SK-N-SH treated with all-trans-retinoic acid at 6 μM for 48 hours (cell line): ENCODE results near the gene MBNL3.

Source experiments
- ATAC-seq: fragments of 200-7000 bp; cut with Tn5 transposase; 3 replicates; pipeline ENCODE4 v1.9.1; 2020; ENCODE audit warnings: mild to moderate bottlenecking, moderate library complexity
- ARNTL ChIP-seq: fragments of 450-650 bp; formaldehyde crosslinking; IDR thresholded peaks from 2 replicates; pipeline ENCODE4 v1.5.0; 2020; ENCODE audit warnings: low read depth, mild to moderate bottlenecking, moderate library complexity, borderline replicate concordance
- BACH2 ChIP-seq: fragments of 250-450 bp; sonication (Bioruptor Pico); IDR thresholded peaks from 2 replicates; pipeline ENCODE4 v1.9.0; 2021; ENCODE audit warnings: mild to moderate bottlenecking, borderline replicate concordance
- CSDC2 ChIP-seq: fragments of 250-450 bp; sonication (Bioruptor Pico); IDR thresholded peaks from 2 replicates; pipeline ENCODE4 v1.5.0; 2020; ENCODE audit warnings: mild to moderate bottlenecking, moderate library complexity
- ESRRG ChIP-seq: fragments of 250-450 bp; sonication (Bioruptor Pico); IDR thresholded peaks from 2 replicates; pipeline ENCODE4 v1.6.1; 2021; ENCODE audit warnings: mild to moderate bottlenecking
- GLIS3 ChIP-seq: fragments of 250-450 bp; sonication (Bioruptor Pico); IDR thresholded peaks from 2 replicates; pipeline ENCODE4 v1.5.0; 2020; ENCODE audit warnings: mild to moderate bottlenecking, moderate library complexity
- ISL1 ChIP-seq: fragments of 250-450 bp; sonication (Bioruptor Pico); IDR thresholded peaks from 2 replicates; pipeline ENCODE4 v2.1.2; 2022; ENCODE audit warnings: mild to moderate bottlenecking, moderate library complexity
- OSR1 ChIP-seq: fragments of 250-450 bp; sonication (Bioruptor Pico); IDR thresholded peaks from 2 replicates; pipeline ENCODE4 v1.8.0; 2022; ENCODE audit warnings: moderate library complexity, mild to moderate bottlenecking, inconsistent platforms
- PPARA ChIP-seq: fragments of 250-450 bp; sonication (Bioruptor Pico); IDR thresholded peaks from 2 replicates; pipeline ENCODE4 v1.5.0; 2020; ENCODE audit warnings: mild to moderate bottlenecking, borderline replicate concordance
- RARB ChIP-seq: fragments of 250-450 bp; sonication (Bioruptor Pico); IDR thresholded peaks from 2 replicates; pipeline ENCODE4 v1.8.0; 2021; ENCODE audit warnings: mild to moderate bottlenecking, moderate library complexity
- SNAI2 ChIP-seq: fragments of 250-450 bp; sonication (Bioruptor Pico); IDR thresholded peaks from 2 replicates; pipeline ENCODE4 v1.5.0; 2020; ENCODE audit warnings: mild to moderate bottlenecking, moderate library complexity
- TCF4 ChIP-seq: fragments of 250-450 bp; sonication (Bioruptor Pico); IDR thresholded peaks from 2 replicates; pipeline ENCODE4 v1.8.0; 2021; ENCODE audit warnings: mild to moderate bottlenecking, moderate library complexity, borderline replicate concordance
- TOX ChIP-seq: fragments of 250-450 bp; sonication (Bioruptor Pico); IDR thresholded peaks from 2 replicates; pipeline ENCODE4 v1.8.0; 2021; ENCODE audit warnings: mild to moderate bottlenecking, moderate library complexity, borderline replicate concordance
- ZC3H10 ChIP-seq: fragments of 250-450 bp; sonication (Bioruptor Pico); IDR thresholded peaks from 2 replicates; pipeline ENCODE4 v1.5.1; 2021; ENCODE audit warnings: mild to moderate bottlenecking, moderate library complexity
- ZFP3 ChIP-seq: fragments of 250-450 bp; sonication (Bioruptor Pico); IDR thresholded peaks from 2 replicates; pipeline ENCODE4 v1.5.0; 2020; ENCODE audit warnings: mild to moderate bottlenecking, moderate library complexity
- ZFP30 ChIP-seq: fragments of 450-650 bp; formaldehyde crosslinking; IDR thresholded peaks from 2 replicates; pipeline ENCODE4 v1.5.0; 2022; ENCODE audit warnings: mild to moderate bottlenecking, moderate library complexity
- ZNF565 ChIP-seq: fragments of 450-650 bp; formaldehyde crosslinking; conservative IDR thresholded peaks from 2 replicates; pipeline ENCODE4 v1.5.0; 2020; ENCODE audit warnings: low read depth, mild to moderate bottlenecking, moderate library complexity
- ZNF70 ChIP-seq: fragments of 450-650 bp; formaldehyde crosslinking; IDR thresholded peaks from 2 replicates; pipeline ENCODE4 v1.5.0; 2020; ENCODE audit warnings: mild to moderate bottlenecking, moderate library complexity
- TF ChIP-seq, protein P1 (sequence below): fragments of 250-450 bp; sonication (Bioruptor Pico); IDR thresholded peaks from 2 replicates; pipeline ENCODE4 v1.5.0; 2020; ENCODE audit warnings: mild to moderate bottlenecking, moderate library complexity
- TF ChIP-seq, protein P2 (sequence below): fragments of 250-450 bp; sonication (Bioruptor Pico); IDR thresholded peaks from 2 replicates; pipeline ENCODE4 v1.8.0; 2021; ENCODE audit warnings: low read depth, mild to moderate bottlenecking, moderate library complexity, borderline replicate concordance
- TF ChIP-seq, protein P3 (sequence below): fragments of 250-450 bp; sonication (Bioruptor Pico); IDR thresholded peaks from 2 replicates; pipeline ENCODE4 v1.5.1; 2021; ENCODE audit warnings: mild to moderate bottlenecking, moderate library complexity
- TF ChIP-seq, protein P4 (sequence below): fragments of 250-450 bp; sonication (Bioruptor Pico); IDR thresholded peaks from 2 replicates; pipeline ENCODE4 v1.8.0; 2020; ENCODE audit warnings: mild to moderate bottlenecking, moderate library complexity, borderline replicate concordance
- TF ChIP-seq, protein P5 (sequence below): fragments of 250-450 bp; sonication (Bioruptor Pico); IDR thresholded peaks from 2 replicates; pipeline ENCODE4 v1.5.1; 2020; ENCODE audit warnings: low read depth, mild to moderate bottlenecking, moderate library complexity

Gene MBNL3

DNA sequence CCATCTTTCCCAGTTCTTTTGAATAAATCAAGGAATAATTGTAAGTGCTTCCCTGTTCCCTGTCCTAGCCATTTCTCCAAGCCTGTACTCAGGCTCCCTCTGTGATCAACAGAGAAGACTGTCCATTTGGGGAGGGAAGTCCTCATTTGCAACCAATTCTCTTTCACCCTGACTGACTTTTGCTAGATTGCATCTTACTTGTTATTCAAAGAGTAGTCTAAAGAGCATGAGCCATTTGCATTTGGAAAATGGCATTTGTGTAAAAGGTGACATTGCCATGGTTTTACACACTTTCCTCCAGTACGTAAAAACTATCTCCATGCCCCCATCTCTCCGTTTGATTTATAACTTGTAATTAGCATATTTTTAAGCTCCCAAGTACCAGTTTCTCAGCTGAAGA lies 110.6 kb downstream of the MBNL3 start:
- ATAC-seq: no peak

DNA sequence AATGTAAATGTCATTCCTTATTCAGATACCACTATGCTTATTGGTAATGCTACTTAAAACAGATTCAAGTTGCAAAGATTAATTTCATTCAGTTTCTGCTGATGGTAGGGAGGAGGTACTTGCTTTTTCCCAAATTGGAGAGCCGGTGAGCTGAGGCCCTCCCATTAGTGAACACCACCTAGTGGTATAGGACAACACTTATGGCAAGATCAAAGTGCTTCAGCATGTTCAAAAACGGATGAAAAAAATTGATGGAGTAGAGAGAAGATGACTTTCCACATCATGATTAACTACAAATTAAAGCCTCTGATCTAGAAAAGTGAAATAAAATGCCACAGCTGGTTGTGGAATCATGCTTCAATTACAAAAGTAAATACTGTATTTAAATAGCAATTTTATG lies 112.9 kb downstream of the MBNL3 start:
- TF ChIP-seq ISL1 (CRISPR knock-in tag) (no peak), TCF4 (CRISPR knock-in tag) (no peak), CSDC2 (CRISPR knock-in tag) (no peak), GLIS3 (CRISPR knock-in tag) (no peak), ESRRG (CRISPR knock-in tag) (no peak), RARB (CRISPR knock-in tag) (no peak), ZC3H10 (no peak), ZNF70 (CRISPR knock-in tag) (no peak), ZFP30 (no peak), ZNF565 (no peak), SNAI2 (CRISPR knock-in tag) (no peak)
- TF ChIP-seq, protein P1, sequence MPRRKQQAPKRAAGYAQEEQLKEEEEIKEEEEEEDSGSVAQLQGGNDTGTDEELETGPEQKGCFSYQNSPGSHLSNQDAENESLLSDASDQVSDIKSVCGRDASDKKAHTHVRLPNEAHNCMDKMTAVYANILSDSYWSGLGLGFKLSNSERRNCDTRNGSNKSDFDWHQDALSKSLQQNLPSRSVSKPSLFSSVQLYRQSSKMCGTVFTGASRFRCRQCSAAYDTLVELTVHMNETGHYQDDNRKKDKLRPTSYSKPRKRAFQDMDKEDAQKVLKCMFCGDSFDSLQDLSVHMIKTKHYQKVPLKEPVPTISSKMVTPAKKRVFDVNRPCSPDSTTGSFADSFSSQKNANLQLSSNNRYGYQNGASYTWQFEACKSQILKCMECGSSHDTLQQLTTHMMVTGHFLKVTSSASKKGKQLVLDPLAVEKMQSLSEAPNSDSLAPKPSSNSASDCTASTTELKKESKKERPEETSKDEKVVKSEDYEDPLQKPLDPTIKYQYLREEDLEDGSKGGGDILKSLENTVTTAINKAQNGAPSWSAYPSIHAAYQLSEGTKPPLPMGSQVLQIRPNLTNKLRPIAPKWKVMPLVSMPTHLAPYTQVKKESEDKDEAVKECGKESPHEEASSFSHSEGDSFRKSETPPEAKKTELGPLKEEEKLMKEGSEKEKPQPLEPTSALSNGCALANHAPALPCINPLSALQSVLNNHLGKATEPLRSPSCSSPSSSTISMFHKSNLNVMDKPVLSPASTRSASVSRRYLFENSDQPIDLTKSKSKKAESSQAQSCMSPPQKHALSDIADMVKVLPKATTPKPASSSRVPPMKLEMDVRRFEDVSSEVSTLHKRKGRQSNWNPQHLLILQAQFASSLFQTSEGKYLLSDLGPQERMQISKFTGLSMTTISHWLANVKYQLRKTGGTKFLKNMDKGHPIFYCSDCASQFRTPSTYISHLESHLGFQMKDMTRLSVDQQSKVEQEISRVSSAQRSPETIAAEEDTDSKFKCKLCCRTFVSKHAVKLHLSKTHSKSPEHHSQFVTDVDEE (CRISPR knock-in tag): no peak
- TF ChIP-seq, protein P2, sequence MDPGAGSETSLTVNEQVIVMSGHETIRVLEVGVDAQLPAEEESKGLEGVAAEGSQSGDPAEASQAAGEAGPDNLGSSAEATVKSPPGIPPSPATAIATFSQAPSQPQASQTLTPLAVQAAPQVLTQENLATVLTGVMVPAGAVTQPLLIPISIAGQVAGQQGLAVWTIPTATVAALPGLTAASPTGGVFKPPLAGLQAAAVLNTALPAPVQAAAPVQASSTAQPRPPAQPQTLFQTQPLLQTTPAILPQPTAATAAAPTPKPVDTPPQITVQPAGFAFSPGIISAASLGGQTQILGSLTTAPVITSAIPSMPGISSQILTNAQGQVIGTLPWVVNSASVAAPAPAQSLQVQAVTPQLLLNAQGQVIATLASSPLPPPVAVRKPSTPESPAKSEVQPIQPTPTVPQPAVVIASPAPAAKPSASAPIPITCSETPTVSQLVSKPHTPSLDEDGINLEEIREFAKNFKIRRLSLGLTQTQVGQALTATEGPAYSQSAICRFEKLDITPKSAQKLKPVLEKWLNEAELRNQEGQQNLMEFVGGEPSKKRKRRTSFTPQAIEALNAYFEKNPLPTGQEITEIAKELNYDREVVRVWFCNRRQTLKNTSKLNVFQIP (CRISPR knock-in tag): no peak
- TF ChIP-seq, protein P3, sequence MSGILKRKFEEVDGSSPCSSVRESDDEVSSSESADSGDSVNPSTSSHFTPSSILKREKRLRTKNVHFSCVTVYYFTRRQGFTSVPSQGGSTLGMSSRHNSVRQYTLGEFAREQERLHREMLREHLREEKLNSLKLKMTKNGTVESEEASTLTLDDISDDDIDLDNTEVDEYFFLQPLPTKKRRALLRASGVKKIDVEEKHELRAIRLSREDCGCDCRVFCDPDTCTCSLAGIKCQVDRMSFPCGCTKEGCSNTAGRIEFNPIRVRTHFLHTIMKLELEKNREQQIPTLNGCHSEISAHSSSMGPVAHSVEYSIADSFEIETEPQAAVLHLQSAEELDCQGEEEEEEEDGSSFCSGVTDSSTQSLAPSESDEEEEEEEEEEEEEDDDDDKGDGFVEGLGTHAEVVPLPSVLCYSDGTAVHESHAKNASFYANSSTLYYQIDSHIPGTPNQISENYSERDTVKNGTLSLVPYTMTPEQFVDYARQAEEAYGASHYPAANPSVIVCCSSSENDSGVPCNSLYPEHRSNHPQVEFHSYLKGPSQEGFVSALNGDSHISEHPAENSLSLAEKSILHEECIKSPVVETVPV (CRISPR knock-in tag): no peak
- TF ChIP-seq, protein P4, sequence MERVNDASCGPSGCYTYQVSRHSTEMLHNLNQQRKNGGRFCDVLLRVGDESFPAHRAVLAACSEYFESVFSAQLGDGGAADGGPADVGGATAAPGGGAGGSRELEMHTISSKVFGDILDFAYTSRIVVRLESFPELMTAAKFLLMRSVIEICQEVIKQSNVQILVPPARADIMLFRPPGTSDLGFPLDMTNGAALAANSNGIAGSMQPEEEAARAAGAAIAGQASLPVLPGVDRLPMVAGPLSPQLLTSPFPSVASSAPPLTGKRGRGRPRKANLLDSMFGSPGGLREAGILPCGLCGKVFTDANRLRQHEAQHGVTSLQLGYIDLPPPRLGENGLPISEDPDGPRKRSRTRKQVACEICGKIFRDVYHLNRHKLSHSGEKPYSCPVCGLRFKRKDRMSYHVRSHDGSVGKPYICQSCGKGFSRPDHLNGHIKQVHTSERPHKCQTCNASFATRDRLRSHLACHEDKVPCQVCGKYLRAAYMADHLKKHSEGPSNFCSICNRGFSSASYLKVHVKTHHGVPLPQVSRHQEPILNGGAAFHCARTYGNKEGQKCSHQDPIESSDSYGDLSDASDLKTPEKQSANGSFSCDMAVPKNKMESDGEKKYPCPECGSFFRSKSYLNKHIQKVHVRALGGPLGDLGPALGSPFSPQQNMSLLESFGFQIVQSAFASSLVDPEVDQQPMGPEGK (CRISPR knock-in tag): no peak
- TF ChIP-seq, all 23 proteins: peak for 0
- no peak for ATAC-seq

More for the DNA sequence above, 110.6 kb downstream of the MBNL3 start:
- TF ChIP-seq, protein P4 (CRISPR knock-in tag): no peak
- TF ChIP-seq CSDC2 (CRISPR knock-in tag) (no peak), TOX (CRISPR knock-in tag) (no peak), ZFP3 (CRISPR knock-in tag) (no peak), ISL1 (CRISPR knock-in tag) (no peak), BACH2 (CRISPR knock-in tag) (no peak), PPARA (no peak), SNAI2 (CRISPR knock-in tag) (no peak), ARNTL (CRISPR knock-in tag) (no peak), RARB (CRISPR knock-in tag) (no peak), ZC3H10 (no peak), OSR1 (CRISPR knock-in tag) (no peak), ESRRG (CRISPR knock-in tag) (no peak), ZNF70 (CRISPR knock-in tag) (no peak)
- TF ChIP-seq, protein P3 (CRISPR knock-in tag): no peak
- TF ChIP-seq, protein P5, sequence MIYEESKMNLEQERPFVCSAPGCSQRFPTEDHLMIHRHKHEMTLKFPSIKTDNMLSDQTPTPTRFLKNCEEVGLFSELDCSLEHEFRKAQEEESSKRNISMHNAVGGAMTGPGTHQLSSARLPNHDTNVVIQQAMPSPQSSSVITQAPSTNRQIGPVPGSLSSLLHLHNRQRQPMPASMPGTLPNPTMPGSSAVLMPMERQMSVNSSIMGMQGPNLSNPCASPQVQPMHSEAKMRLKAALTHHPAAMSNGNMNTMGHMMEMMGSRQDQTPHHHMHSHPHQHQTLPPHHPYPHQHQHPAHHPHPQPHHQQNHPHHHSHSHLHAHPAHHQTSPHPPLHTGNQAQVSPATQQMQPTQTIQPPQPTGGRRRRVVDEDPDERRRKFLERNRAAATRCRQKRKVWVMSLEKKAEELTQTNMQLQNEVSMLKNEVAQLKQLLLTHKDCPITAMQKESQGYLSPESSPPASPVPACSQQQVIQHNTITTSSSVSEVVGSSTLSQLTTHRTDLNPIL (CRISPR knock-in tag): no peak
